ENCODE measurements around the gene FOXN3.

The FOXN3 gene

GRCh38 chr14:89430391-89431236, 13.6 kb upstream of the FOXN3 start:
- no peak for DNase-seq (ENCODE audit: low read depth)

GRCh38 chr14:89429199-89430181, 12.5 kb upstream of the FOXN3 start:
- no peak for DNase-seq (ENCODE audit: low read depth)

GRCh38 chr14:89428546-89429198, 11.6 kb upstream of the FOXN3 start:
- DNase-seq (ENCODE audit: low read depth): no peak

DNA sequence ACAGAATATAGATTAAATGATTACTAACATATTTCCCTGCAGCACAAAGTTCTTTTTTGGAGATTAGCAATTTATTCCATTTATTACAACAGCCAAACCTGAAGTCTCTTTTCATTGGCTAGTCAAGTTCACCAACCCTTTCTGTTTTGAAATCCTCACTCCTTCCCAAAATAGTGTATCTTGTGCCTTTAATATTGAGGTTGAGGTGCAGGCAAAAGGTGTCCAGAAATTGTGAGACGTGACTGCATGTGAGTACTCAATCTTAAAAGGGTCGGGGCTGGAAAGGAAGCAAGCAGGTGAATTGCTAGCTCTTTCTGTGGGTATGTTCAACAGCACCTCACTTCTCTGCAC, 11.1 kb upstream of the FOXN3 start:
- DNase-seq (ENCODE audit: low read depth): no peak

- no peak for DNase-seq (ENCODE audit: low read depth)
Measured at GRCh38 chr14:89427426-89428172, 10.6 kb upstream of the FOXN3 start.

DNA sequence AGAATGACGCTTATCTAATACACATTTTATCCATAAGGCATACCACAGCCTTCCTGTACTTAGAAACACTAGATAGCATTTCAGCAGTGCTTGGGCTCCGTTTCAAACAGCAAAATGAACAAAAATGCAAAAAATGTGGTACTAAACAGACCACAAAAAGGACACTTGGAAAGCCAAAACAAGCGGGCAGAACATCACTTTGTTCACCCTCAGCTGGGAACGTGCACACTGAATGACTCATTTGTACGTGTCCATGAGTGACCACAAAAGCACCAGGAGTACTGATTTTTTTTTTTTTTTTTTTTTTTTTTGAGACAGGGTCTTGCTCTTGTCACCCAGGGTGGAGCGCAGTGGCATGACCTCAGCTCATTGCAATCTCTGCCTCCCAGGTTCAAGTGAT, 8.9 kb upstream of the FOXN3 start:
- no peak for DNase-seq (ENCODE audit: low read depth)

GRCh38 chr14:89424241-89424640, 7.2 kb upstream of the FOXN3 start:
- DNase-seq (ENCODE audit: low read depth): no peak

DNA sequence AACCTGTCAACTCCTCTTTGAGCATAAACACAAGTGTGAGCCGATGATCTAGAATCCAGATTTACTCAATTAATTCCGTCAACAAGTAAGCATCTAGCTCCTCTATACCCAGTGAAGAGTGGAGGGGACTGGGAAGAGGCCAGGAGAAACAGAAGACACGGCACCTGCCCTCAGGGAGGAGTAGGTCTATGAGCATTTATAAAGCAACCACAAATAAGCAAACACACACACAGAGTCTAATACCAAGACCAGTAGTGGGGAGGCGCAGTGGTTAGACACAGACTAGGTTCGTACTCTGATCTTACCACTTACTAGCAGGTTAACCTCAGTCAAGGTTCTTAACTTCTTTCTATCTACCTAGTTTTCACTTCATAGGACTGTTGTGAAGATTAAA, 5.9 kb upstream of the FOXN3 start:
- DNase-seq (ENCODE audit: low read depth): no peak

GRCh38 chr14:89422181-89422951, 5.3 kb upstream of the FOXN3 start:
- DNase-seq (ENCODE audit: low read depth): peak; percentile 67

DNA sequence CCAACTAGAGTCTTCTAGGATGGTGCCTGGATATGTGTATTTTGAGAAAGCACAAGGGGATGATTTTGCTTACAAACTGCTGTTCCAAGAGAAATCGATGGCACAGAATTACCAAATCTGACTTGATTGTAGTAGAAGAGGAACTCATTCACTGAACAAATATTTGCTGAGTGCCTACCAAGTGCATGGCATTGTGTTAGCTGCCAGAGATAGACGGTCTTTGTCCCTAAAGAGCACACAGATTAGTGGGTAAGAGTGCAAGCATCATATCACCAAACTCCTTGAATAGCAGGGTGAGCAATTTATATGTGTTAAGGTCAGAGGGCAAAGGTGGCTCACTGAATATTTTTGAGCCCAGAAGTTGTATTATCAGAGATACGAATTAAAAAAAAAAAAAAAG, 3.5 kb upstream of the FOXN3 start:
- no peak for DNase-seq (ENCODE audit: low read depth)

- no peak for DNase-seq (ENCODE audit: low read depth)
Measured at GRCh38 chr14:89419973-89420482, 3.0 kb upstream of the FOXN3 start.

GRCh38 chr14:89418976-89419375, 1.9 kb upstream of the FOXN3 start:
- DNase-seq (ENCODE audit: low read depth): no peak

GRCh38 chr14:89418452-89418851, 1.4 kb upstream of the FOXN3 start:
- DNase-seq (ENCODE audit: low read depth): no peak

DNA sequence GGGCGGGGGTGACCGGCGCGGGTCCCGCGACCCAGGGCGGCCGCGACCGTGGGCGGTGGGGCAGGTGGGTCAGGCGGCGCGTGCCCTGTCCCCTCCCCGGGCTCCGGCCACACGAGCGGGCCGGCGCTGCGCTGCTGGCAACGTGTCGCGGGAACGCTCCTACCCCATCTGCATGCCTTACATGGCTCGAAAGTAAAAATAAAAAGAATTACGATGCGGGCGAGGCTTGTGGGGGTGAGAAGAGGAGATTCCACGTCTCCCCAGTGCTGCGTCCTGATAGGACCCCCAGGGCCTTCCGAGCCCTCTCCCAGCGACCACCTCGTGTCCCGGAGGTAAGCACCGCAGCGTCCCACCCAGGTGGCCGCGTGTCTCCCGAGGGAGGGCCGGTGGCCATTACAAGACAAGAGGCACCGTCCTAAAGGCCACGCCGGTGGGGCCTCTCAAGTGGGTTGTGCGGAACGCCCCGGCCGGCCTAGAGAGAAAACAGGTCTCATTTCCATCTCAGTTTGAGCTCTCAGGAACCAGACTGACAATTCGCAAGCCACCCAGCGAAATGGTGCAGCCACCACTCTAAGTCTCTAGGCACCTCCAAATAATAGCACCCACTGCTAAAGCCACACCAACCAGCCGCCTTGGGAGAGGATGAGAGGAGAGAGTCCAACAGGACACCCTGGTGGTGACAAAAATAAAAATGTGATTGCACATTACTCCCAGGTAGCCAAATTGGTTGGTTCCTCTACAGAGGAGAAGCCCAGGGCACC, 612 bp upstream of the FOXN3 start:
- DNase-seq (ENCODE audit: low read depth): peak; percentile 39

DNA sequence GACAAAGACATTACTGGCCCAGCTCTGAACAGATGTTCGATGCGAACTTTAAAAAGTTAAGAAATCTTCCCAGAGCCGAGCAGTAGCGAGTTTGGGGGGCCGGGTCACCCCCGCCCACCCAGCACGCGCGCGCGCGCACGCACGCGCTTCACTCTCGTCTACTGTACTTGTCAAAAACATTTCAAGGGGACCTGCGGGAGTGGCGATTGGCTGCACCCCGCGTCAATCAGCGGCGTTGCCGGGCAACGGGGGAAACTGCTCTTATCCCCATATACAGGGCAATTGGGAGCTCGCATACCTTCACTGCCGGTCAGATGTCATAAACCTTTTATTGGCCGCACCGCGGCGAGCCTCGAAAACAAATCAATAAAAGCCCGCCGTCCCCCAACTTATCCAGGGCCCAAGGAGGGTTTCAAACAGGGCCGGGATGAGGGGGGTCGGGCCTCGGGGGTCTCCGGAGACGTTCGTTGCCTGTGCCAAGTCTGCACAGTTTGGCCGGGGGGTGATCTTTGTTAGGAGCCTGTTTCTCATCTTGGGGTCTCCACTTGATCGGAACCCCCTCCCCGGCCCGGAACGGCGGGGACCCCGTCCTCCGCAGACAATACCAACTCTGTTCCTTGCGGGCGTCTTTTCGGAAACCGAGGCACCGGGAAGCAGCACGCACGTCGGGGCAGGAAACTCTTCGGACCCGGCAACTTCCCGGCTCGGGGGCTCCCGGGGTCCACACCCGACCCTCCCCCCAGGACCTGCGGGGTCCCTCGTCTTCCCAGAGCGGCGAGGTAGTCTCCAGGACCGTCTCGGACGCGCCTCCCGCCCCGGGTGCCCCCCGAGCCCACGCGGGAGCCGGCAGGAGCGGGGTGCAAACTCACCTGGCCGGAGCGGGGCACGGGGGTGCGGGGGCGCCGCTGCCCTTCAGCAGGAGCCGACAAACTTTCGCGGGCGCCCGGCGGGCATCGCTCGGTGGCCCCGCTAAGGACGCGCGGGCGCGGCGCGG, 734 bp downstream of the FOXN3 start:
- peak; percentile 96 for DNase-seq (ENCODE audit: low read depth)

GRCh38 chr14:89415159-89415558, 1.9 kb downstream of the FOXN3 start:
- no peak for DNase-seq (ENCODE audit: low read depth)

DNA sequence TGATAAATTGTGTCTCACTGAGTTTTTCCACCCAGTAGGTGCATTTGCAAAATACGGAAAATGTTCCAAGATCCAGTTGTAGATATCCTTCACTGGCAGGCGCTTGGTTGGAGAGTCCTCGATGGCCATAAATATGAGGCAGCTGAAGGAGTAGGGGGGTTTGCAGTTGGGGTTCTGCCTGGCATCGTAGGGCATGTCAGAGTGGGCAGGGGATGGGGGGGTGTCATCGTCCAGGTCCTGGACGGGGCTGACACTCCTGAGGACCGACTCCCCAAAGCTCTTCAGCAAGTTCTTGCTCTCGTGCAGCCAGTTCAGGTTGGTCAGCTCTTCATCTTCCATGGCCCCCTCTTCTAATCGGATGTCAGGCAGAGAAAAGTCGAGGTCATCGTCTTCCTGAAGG, 5.1 kb downstream of the FOXN3 start:
- DNase-seq (ENCODE audit: low read depth): no peak

GRCh38 chr14:89409961-89410360, 7.1 kb downstream of the FOXN3 start:
- DNase-seq (ENCODE audit: low read depth): no peak
